Stimulated activated CD4-positive, alpha-beta T cell treated with anti-CD3 and anti-CD28 coated beads, TNF-alpha, amount 100 ng/mL, for 24 hours (primary cell): Measurements from ENCODE around the gene NAA25.
"Not testable (repeated sequence)": the region's sequence is repeated elsewhere in the genome, so short reads cannot be mapped to it uniquely, and the experiment has no call there.

Source experiments
- DNase-seq, 3 experiments: peaks; one replicate each; pipeline ENCODE4 v3.0.0-alpha.2; 2020; ENCODE audit warnings: low read depth in 3 of 3

The NAA25 gene

DNA sequence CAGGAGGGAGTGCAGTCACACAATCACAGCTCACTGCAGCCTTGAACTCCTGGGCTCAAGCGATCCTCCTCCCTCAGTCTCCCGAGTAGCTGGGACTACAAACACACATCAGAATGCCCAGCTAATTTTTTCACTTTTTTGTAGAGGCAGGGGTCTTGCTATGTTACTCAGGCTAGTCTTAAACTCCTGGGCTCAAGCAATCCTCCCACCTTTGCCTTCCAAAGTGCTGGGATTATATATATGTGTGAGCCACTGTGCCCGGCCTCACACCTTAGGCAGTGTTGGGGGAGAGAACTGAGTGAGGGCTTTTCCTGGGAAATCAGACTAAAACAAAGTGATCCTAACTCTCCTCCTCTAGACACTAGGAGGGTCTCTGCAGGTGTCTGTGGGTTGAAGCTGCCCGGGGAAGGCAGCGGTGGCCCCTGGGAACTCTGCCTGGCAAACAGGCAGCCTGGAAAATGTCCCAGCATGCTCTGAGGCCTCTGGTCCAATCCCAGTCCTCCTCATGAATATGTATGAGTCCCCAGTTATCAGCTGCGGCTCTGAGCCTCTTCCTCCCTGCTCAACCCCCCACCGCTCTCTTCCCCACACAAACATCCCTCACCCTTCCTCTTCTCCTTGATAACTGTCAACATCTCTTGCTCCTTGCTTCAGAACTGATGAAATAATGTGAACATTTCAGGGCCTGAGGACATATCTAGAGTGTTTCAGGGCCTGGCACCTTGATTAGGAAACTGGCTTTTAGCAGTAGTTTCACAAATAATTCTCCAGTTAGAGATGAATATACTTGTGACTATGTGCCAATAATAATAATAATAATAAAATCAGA lies 7.9 kb upstream of the NAA25 start:
- DNase-seq = no peak

DNA sequence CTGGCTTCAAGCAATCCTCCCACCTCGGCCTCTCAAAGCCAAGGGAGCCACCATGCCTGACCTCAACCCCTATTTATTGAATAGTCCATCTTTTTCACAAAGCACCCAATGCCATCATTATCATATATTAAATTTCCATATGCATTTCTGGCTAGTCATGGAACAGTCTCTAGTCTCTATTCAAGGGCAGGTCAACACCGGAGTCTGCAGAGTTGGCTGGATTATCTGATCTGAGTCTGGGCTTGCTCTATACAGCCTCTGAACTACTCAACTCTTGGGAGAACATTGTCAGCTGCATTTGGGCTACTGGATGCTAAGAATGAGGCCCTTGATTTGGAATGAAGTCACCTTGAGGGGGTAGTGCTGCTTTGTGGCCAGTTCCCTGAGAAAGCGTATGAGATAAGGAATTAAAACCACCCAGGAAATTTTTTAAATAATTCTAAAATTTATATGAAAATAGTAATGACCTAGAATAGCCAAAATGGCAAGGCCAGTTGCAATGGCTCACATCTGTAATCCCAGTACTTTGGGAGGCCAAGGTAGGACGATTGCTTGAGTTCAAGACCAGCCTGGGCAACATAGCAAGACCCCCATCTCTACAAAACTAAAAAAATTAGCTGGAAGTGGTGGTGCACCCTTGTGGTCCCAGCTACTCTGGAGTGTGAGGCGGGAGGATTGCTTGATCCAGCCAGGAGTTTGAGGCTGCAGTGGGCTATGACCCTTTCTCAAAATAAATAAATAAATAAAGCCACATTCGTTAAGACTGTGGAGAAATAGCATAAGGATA lies 6.9 kb upstream of the NAA25 start:
- DNase-seq = no peak

DNA sequence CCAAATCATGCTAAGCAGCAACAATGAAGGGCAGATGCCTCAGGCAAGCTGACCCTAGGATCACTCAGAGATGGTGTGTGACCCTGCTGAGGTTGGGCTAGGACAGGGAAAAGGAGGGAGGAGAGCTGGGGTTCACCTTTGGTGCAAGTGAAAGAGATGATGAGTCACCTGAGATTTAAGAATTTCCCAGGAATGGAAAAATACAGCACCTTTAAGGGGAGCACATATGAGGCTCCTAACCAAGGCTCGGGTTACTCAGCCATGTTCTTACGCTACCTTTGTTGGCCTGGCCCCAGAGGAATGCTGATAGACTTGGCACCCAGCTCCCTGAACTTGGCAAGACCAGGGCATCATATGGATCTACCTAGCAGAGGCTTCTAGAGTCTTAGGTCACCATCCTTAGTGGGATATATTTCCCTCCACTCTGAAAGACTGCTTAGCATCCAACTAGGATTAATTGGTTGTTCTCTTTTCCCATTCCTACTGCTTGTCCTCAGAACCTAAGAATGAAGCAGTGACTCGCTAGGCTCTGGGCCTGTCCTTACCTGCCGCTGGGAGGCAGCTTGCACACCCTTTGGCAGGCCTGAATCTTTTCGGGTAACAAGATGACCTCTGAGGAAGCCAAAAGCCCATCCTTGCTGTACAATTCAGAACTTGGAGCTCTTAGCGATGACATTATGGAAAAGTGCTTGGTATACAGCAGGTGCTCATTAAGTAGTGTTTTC lies 4.0 kb upstream of the NAA25 start:
- no peak for DNase-seq

DNA sequence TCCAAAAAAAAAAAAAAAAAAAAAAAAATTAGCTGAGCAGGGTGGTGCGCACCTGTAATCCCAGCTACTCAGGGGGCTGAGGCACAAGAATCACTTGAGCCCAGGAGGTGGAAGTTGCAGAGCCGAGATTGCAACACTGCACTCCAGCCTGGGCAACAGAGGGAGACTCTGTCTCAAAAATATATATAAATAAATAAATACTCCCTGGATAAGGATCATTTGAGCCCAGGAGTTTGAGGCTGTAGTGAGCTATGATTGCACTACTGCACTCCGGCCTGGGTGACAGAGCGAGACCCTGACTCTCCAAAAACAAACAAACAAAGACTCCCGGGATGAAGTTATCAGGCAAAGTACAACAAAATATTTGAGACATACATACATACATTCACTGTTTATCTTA lies 3.3 kb upstream of the NAA25 start:
- no peak for DNase-seq

DNA sequence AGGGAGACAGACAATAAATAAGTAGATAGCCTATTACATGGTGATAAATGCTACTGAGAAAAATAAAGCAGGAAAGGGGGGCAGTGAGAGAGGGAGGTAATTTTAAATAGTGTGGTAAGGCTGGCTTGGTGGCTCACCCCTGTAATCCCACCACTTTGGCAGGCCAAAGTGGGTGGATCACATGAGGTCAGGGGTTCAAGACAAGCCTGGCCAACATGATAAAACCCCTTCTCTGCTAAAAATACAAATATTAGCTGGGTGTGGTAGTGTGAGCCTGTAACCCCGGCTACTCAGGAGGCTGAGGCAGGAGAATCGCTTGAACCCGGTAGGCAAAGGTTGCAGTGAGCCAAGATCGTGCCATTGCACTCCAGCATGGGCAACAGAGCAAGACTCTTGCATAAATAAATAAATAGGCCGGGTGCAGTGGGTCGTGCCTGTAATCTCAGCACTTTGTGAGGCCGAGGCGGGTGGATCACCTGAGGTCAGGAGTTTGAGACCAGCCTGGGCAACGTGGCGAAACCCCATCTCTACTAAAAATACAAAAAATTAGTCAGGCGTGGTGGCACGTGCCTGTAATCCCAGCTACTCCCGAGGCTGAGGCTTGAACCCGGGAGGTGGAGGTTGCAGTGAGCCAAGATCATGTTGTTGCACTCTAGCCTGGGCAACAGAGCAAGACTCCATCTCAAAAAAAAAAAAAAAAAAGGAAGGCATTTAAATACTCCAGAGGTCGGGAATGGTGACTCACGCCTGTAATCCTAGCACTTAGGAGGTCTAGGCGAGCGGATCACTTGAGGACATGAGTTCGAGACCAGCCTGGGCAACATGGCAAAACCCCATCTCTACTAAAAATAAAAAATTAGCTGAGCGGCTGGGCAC lies 2.4 kb upstream of the NAA25 start:
- not testable (repeated sequence) for DNase-seq

DNA sequence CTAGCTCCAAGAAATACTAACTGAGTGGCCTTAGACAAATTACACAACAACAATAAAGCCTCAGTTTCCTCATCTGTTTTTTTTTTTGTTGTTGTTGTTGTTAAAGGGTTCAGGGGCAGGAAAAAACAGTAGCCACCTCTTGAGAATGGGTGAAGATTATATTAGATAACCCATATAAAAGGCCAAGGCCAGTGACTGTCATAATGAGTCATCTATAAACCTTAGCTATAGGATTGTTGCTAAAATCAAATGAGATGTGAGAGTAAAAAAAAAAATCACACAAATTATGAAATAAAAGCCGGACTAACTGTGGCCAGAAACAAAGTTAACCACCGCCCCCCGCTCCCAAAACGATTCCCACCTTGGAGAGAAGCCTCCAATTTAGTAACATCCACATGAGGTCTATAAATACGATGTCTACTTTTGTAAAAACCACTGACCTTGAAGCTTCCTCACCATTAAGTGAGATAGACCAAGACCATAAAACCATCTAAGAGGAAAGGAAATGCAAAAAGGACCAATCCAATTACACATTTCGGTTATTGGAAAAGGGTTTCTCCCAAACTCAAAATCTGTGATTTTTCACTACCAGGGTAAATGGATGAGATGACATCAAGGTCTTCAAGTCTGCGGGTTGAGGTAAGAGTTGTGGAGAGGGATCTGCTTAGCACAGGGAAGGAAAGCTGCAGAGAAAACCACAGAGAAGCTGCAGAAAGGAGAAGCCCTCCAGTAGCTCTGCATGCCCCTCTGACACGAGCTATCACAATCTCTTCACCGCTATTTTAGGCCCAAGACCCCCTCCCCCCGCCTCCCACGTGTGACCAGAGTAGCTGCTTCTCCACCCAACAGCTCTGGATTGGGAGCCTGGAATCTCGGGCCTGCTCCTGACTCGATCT lies 1.0 kb downstream of the NAA25 start:
- peak in 1 of 3 experiments; percentile 33 for DNase-seq

DNA sequence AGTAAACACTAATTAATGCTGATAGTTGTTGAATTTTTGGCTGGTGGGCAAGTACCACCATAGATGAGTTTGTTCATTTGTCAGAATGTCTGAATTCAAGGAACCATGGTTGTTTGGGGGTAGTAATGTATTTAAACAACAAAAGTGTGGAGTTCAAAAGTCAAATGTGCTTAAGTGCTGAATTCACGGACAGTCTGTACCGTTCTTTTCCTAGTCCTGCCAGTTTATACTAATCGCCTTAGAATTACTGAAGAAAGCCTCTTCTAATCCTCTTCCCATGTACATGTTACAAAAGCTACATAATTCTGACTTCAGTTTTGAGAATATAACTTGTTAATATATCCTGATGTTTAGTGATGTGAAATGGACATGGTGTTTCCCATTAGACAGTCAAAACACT lies 2.7 kb downstream of the NAA25 start:
- DNase-seq = no peak

DNA sequence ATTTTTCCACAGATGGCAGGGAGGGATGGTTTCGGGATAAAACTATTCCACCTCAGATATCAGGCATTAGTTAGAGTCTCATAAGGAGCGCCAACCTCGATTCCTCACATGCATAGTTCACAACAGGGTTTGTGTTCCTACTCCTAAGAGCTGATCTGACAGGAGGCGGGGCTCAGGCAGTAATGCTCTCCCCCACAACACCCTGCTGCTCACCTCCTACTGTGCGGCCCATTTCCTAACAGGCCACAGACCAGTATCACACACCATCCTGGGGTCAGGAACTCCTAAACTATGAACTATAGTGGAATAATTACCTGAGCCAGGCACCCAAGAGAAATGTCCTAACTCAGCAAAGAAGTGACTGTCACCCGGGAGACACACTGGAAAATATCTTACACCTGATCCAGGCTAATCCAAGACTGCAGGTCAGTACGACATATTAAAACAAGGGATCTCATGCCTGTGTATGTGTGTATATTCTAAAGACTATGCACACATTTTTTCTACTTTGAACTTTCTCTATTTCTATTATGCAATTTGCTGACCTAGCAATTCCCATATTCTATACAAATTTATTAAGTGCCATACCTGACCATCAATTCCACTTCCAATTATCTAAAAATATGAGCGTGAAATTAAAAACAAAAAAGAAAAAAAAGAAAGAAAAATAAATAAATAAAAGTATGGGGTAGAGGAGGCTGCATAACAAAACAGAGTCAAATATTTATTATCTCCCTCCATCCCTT lies 4.7 kb downstream of the NAA25 start:
- DNase-seq = no peak

DNA sequence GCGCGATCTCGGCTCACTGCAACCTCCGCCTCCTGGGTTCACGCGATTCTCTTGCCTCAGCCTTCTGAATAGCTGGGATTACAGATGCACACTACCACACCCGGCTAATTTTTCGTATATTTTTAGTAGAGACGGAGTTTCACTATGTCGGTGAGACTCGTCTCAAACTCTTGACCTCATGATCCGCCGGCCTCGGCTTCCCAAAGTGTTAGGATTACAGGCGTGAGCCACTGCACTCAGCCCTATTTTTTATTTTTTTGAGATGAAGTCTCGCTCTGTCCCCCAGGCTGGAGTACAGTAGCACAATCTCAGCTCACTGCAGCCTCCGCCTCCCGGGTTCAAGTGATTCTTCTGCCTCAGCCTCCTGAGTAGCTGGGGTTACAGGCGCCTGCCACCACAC lies 5.8 kb downstream of the NAA25 start:
- not testable (repeated sequence) for DNase-seq

DNA sequence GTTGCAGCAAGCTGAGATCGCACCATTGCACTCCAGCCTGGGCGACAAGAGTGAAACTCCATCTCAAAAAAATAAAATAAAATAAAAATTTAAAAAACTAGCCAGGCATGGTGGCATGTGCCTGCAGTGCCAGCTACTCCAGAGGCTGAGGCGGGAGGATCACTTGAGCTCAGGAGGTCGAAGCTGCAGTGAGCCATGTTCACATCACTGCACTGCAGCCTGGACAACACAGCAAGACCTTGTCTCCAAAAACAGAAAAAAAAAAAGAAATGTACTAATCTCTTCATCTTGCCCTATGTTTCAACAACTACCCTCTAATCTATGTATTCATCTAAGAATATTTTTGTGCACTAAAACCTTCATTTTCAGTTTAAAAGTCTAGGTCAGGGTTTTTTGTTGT lies 6.5 kb downstream of the NAA25 start:
- no peak for DNase-seq

DNA sequence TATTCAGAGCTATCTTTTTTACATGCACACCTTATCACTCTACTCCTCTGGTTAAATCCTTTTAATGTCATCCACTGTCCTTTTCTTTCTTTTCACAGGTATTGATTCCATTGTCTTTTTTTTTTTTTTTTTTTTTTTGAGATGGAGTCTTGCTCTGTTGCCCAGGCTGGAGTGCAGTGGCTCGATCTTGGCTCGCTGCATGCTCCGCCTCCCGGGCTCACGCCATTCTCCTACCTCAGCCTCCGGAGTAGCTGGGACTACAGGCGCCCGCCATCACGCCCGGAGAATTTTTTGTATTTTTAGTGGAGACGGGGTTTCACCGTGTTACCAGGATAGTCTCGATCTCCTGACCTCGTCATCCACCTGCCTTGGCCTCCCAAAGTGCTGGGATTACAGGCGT lies 8.1 kb downstream of the NAA25 start:
- DNase-seq = not testable (repeated sequence)

DNA sequence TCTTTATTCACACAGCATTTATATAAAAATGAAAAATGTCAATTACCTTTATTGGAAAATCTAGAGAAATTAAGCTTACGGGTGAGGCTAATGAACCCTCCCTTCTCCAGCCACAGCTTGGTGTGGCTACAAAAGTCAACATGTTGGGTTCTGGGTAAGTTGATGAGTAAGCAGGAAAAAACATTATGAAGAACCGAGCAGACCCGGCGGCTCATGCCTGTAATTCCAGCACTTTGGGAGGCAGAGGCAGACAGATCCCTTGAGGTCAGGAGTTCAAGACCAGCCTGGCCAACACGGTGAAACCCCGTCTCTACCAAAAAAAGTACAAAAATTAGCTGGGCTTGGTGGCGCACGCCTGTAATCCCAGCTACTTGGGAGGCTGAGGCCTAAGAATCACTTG lies 10.9 kb downstream of the NAA25 start:
- DNase-seq = no peak

DNA sequence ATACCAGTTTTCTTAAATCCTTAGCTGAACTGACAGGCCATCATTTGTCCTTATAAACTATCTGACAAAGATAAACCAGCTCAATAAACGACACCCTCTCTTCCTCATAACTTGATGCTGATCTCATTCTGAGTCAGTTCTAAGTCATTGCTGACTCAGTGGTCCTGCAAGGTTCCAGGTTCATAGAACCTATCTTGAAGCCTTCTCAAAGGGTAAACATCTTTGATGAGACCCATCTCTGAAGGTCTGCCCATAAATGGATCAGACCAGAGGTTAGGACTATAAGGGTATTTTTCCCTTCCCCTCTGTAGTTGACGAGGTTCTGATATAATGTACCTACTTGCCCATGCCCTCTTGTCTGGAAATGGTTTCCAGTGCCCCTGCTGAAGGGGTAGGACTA lies 11.9 kb downstream of the NAA25 start:
- DNase-seq = peak; percentile 15 to 21 (median 17)

DNA sequence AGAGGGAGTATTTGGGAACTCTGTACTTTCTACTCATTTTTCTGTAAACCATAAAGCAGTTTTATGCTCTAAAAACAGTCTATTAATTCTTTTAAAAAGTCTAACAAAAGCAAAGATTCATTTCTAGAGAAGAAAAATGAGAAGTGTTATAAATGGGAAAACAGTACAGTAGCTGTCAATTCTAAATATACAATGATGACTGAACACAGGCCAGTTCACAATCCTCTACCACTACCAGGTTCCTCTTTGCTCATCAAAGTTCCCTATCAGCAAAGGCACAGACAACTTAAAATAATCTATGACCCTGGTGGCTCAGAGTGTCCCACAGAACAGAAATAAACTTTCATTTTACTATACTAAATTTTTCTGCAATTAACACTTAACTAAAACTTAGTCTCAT lies 12.5 kb downstream of the NAA25 start:
- no peak for DNase-seq

DNA sequence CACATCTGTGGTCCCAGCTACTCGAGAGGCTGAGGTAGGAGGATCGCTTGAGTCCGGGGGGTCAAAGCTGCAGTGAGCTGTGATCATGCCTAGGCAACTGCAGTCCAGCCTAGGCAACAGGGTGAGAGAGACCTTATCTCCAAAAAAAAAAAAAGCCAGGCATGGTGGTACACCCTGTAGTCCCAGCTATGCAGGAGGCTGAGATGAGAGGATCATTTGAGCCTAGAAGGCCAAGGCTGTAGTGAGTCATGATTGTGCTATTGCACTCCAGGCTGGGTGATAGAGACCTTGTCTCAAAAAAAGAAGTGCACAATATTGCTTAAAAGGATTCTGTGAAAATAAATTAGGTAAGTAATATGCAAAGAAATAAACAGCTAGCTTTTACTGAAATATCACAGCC lies 17.0 kb downstream of the NAA25 start:
- no peak for DNase-seq

DNA sequence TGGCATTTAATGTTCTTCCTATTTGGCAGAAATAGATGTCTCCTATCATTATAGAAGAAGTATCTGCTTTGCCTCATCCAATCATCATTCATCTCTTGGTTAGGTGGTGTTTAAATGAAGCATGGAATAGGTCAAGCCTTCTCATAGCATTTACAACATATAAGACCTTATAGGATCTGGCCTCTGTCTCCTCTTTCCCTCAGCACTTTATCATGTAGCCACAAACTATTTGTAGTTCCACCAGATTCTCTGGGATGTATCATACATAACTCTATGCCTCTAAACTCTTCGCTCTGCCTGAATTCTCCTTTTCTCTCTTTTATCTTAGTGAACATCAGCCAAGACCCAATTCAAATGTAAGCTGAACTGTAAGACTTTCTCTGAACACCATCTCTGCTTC lies 20.7 kb downstream of the NAA25 start:
- no peak for DNase-seq

DNA sequence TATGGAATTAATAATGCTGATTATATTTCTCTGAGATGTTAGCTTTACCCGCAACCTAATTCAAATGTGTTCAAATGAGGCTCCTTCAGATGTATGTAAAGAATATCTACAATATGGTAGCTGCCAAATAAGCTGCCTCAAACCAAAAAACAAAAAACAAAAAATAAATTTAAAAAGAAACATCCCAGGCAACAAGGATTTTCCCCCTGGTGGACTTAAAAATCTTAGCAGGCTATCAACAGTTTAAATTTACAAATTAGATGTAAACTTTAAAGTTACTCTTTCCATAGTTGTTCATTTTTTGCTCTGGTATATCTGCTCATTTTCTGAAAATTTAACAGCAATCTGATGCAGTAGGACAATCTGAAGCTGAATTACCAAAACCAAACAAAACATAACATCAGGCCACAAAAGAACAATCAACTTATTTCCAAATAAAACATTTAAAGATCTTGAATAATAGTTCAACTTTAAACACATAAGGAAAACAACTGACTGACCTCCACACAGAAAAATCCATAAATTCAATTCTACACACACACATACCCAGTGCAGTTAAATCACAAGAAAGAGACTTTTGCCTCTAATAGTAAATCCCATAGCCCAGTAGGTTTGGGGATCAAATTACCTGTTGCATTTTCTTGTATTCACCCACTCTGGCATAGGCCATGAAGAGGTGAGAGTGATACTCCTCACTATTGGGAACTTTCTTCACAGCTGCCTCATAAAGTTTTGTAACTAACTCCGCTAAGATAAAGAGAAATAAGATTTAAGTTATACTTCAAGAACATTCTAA lies 21.3 kb downstream of the NAA25 start:
- DNase-seq = no peak

DNA sequence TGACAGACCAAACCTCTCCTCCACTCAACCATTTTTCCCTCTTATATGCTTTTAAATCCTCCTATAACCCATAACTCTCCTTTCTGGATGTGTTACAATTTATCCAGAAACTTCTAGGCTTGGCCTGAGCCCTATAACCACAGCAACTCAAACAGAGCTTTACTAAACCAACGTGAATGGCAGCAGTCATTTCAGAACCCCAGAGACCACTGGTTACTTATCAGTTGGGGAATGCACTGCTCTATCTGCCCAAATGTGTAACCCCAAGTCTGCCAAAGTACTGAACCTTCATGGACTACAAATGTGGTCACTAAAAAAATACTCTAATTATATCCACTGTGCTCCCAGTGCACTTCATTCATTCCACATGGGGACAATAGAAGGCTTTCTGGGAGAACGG lies 42.0 kb downstream of the NAA25 start:
- DNase-seq = no peak

DNA sequence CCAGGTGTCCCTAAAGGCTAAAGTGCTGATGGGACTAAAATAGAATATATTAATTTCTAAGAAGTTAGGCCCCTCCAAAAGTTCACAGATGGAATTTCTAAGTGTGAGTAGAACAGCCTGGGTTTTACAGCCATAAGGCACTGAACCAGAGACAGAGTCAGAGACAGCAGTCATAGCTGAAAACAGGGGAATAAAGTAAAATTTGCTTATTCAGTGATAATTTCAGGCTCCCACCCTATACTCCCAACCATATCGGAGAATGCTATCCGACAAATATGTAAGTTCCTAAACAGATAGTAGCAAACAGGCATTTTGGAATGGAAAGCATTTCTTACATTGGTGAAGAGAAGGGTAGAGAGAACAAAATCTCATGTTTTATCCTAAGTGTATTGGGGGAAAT lies 45.3 kb downstream of the NAA25 start:
- no peak for DNase-seq
